HL-60/S4 treated with retinoic acid at 250 ng/mL for 4 days and 3 days (cell line): ENCODE measurements around the gene SNRPA1.

ENCODE experiments used
- in situ Hi-C: fragments of 300-500 bp; cut with MboI; formaldehyde crosslinking; loops from 2 replicates; pipeline ENCODE4 v1.7.0; 2022; ENCODE audit warnings: low sequenced_read_pairs

The SNRPA1 gene

DNA sequence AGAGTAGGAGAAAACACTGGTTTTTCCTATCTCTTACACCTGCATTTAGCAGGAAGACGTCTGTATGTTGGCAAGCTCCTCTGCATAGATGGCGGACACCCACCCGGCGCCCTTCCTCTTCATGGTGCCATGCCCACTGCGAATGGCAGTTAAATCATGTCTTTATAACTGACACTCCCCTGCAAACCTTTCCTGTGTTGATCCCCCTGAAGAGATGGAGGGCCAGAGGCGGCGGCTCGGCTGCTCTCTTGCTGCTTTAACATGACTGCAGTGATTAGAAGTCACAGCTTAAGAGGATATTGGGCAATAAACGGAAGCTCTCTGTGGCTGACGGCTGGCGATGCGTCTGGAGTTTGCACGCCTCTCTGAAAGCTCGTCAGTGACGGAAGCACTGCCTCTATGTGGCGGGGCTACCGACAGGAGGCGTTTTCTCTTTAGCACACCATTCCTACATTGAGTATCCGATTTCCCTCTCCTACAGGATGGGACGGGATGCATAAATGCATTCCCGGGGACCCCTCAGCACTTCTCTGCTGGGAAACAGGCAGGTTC is 25.5 kb upstream of the SNRPA1 start:
- in situ Hi-C loops = no loop called here

DNA sequence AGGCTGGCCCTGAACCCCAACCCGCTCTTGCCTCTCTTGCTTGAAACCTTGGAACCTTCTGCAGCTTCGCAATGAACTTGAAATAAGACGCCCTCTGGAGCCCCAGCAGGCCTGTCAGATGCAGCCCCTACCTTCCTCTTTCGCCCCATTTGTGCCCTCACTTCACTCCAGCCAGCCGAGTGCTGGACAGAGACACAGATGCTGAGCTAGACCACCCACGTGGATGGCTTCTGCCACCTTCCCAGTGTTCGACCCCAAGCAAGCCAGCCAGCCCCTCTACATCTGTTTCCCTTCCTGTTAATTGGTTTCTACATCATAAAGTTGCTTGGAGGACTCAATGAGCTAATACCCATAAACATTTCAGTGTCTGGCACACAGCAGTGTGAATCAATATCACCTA is 23.8 kb upstream of the SNRPA1 start:
- in situ Hi-C loops = no loop called here

DNA sequence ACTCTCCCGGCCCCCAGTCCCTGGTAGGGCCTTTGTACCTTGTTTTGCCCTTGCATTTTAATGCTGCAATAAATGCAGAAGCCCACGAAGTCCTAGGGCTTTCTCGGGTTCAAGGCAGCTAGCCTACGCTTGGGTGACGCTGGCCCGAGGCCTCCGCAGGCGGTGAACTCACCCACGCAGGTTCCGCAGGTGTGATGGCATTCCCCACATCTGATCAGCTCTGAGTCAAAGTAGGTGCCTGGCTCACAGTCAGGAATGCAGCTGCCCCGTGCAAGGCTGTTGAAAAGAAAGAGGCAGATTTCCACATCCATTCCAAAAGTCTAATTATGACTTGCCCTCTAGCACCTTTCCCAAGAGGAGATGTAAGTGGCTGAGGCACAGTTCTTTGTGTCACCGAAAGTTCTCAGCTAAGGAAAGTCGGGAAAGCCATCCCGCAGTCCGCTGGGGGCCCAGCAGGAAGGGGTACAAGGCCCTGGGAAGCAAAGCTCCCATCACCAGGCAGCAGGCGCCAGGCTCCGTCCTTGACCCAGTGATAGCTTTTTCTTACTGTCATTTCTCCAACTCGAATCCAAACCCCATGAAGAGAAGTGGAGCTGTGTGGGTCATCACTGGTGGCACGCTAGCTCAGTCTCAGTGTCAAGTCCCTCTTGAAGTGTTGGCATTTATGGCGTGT is 23.2 kb upstream of the SNRPA1 start:
- in situ Hi-C loops = no loop called here

DNA sequence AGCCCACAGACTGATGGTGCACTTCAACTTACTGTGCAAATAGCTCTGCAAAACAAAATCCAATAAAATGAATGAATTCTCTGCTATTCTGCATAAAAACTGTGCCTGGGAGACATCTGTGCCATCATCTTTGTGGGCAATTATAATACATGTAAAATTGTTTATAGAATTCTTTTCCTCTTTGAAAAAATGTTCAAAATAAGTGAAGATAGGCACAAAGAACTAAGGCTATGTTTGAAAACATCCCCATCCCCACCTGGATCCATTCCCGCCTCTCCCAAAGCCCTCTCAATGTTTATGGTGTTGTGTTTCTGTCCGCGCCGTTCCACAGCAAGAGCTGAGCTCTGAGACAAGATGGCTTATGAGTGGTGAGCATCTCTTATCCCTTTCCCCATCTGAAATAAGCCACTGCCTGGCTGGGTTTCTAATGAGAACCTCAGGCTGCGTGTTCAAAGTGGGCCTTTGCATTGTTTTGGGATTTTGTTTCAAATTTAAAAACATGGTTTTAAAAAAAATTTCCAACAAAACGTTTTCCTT is 22.4 kb upstream of the SNRPA1 start:
- in situ Hi-C loops = no loop called here

DNA sequence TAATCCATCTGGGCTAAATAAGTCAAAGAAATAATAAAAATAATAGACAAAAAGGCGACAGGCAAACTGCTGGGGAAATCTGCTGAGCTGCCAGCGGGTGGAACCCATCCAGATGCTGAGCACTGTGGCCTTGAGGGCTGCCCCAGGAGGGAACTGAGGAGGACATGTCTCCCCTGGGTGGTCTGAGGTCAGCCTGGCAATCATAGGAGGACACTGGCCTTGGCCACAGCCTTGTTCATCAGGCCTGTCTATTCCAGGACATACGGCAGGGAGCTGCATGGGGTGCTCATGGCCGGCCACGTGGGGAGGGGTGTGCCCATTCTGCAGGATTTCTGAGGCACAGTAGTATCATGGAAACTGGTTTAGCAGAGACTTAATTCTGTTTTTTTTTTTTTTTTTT is 21.5 kb upstream of the SNRPA1 start:
- in situ Hi-C loops = no loop called here

DNA sequence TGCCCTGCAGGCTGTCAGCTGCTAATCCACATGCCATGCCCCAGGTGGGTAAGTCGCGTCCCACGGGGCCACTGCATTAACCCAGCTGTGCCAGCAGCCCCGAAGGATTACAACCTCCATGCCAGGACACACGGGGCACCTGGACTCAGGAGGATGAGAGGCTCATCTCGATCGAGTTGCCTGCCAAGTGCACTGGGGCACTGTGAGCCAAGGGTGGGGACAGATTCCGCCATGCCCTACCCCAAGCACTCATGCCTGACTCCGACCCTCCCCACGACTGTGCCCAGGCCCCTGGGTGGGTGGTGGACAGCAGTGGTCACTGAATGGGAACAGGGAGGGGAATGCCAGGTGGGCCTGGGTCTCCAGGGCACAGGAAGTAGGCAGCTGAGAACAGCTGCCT is 20.7 kb upstream of the SNRPA1 start:
- in situ Hi-C loops = no loop called here

DNA sequence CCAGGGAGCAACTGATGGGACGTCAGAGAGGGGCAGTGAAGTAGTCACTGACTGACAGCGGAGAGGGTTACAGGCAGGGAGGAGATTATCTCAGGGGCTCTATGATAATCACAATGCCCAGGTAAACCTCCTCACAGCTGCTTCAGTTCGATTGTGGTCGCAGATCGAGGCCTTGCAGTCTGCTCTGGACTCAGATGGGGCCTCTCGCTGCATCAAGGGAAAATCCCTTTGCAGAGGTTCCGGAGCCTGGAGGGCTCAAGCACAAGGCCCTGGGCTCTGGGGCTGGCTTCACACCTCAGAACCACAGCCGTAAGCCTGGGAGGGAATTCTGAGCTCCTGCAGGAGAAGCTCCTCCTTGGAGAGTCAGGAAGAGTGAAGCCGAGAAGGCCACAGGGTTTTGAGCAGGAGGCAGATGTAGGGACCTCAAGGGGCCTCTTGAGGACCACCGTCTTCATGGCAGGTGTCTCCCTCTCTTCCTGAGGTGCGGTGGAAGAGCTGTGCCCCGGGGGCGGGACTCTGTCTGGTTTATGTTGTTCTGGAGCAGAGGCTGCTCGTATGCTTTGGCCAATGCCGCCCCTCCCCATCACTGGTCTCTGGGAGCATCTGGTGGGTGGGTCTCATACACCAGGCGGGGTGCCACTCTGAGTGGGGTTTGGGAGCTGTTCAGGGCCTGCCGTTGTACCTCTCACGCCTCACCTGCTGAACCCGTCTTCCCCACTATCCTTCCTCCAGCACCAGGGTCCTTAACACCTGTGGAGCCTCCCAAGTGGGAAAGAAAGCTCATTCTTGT is 19.5 kb upstream of the SNRPA1 start:
- in situ Hi-C loops = no loop called here

DNA sequence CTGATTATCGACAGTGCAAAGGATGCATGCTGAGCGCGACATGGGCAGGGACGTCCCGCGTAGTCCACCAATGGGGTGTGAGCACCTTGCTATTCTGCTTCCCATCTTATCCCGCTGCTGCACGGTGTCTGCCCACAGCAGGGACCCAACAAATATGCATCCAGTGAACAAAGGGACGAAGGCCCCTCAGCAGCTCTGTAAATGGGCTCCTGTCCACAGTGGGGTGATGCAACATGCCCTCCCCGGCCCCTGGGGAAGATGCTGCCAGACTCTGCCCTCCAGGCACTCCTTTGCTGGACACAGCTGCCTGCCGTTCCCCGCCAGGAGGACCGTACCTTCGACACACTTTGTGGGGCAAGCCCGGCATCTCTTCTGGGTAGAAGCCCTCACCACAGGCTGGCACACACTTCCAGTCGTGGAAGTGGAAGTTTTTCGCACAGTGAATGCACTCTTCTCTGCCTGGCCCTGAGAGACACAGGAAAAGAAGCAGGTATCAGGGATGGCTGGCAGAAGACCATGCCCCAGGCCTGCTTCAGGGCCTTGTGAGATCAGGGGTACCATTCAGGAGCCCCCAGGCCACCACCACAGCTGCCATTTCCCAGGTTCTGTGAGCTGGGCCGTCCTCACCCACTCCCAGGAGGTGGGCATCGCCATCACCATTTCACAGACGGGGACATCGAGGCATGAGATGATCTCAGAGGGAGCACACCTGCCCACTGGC is 18.2 kb upstream of the SNRPA1 start:
- in situ Hi-C loops = no loop called here

DNA sequence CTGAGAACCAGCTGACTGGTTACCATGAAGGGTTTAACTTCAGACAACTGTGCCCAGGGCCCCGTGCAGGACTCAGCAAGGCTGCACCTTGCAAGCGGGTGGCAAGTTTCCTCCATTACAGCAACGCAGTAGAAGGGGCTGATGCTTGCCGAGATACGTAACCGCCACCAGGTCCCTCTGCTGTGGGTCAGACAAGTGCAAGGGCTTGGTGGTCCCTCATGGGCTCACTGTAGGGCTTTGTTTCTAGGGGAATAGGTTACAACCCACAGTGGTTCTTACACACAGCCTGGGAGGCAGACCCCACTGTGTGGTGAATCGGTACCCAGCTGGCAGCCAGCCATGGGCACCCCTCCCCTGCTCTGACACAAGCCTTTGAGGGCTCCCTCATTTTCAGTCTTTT is 15.5 kb upstream of the SNRPA1 start:
- in situ Hi-C loops = no loop called here

DNA sequence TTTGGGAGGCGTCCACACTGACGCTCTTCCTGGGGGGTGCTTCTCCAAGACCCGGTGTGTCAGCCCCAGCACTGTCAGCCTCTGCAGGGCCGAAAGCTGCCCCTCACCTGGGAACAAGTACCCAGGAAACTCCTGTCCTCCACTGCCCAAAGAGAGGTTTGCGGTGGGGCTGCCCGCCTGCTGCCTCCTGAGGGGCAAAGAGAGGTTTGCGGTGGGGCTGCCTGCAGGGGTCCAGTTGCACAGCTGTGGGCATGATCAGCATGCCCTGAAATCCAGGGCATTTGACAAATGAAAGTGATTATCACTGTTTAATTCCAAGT is 15.1 kb upstream of the SNRPA1 start:
- in situ Hi-C loops = no loop called here

DNA sequence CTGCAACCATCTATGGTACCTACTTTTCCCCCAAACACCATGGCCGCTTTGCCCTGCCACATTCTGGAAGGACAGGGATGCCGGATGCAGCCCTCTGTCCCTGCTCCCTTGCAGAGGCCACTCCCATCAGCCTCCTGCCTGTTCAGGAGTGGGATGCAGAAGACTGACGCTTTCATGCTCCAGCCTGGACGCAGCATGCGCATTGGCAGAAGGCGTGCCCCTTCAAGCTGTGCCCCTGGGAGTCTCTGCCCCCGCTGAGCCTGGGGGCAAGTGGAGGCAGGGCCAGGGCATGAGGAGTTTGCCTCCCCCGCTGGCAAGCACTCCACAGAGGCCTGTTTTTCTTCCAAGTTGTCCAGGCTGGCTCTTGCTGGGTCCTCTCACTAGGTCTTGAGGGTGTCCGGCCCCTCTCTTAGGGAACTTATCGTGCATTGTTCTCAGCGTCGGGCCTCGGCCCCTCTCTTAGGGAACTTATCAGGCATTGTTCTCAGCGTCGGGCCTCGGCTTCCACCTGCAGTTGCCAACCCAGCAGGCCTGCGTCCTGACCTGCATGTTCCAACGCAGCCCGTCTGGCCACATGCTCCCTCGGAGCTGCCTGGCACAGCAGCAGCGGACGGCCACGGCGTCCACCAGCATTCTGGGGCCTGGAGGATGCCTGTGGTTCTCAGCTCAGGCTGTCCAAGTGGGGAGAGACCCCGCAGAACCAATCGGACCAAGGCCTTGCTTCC is 14.6 kb upstream of the SNRPA1 start:
- in situ Hi-C loops = no loop called here

DNA sequence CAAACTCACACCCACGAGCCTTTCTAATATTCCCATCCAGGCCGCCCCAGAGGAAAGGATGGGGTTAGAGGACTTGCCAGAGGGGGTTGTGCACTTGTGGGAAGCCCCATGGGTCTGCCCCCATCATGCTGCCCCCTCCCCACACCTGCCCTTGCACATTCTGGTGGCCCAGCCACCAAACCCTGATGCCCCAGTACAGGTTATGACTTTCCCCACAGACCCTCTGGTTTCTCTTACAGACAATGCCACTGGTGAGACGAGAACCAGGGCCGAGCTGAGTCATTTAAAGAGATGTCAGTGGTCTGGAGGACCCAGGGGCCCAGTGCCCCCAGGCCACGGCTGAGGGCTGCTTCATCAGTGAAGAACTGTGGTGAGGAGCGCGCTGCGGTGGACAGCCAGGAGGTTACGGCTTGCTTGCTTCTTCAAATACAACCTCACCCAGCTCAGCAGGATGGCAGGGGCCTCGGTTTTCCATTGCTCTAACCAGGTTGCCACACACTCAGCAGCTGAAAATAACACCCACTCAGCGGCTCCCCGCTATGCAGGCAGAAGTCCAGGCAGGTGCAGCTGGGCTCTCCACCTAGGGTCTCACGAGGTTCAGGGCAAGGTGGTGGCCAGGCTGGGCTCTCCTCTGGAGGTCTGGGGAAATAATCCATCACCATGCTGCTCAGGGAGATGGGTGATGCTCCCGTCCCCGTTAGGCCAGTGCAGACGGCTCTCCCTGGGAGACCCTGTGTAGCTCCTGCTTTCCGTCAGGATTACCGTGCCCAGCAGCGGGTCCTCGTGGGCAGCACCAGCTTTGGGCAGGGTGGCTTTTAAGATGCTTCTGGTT is 13.8 kb upstream of the SNRPA1 start:
- in situ Hi-C loops = no loop called here

DNA sequence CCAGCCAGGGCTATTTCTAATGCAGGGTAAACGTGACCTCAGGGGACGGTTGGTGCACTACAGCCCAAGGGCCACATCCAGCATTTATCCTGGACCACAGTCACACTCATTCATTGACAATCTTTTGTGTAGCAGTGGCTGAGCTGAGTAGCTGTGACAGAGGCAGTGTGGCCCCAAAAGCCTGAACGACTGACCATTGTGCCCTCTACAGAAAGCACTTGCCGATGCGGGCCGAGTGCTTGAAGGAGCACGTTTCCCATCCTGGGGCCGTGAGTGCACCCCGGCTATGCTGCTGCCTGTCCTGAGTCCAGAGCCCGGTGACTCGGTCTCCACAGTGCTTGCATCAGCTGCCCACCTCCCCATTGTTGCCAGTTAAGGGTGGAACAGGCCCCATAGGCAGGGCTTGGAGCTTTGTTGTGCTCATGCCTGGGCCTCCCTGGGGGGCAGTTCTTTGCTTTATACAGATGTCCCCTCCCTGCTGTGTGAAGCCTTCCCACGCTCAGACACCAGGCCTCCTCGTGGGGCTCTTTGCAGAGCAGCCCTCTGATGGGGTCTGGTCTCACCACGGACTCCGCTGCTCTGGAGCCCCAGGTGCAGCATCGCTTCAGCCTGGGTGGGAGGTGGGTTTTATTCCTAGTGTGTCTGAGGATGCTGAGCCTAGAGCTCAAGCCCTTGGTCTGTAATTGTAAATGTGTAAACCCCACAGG is 13.0 kb upstream of the SNRPA1 start:
- in situ Hi-C loops = no loop called here

DNA sequence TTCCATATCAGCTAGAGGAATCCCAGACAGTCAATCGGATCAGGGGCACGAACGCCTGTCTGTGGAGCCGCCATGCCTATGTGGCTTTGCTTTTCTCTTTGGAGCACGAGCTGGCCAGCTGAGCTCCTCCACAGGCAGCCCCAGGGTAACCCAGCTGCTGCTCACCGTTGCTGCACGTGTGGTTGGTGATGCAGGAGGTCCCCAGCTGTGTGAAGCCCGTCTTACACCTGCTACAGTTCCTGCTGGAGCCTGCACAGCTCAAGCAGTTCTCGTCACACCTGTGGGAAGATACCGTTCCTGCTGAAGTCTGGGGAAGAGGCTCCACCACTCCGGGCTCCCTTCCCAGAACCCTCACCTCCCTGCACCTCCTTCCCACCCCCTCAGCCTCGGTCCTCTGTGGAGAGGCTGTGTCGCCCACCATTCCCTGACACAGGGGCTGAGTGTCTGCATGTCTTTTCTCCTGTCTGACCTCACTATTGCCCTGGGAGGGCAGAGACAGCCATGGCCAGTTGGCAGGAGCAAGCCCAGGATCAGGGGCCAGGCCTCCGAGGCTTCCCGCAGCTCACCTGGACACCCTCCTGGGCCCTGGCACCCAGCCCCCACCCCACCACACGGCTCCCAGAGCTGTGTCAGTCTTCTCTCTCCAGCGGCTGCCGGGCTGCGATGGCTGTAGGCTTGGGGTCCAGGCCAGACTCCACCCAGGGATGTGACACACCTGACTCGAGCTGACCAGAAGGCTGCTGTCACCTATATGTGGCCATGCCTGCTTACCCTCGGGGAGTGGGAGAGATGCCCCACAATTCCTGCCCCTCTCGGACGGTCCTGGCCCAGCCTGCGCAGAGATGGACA is 12.2 kb upstream of the SNRPA1 start:
- in situ Hi-C loops = no loop called here

DNA sequence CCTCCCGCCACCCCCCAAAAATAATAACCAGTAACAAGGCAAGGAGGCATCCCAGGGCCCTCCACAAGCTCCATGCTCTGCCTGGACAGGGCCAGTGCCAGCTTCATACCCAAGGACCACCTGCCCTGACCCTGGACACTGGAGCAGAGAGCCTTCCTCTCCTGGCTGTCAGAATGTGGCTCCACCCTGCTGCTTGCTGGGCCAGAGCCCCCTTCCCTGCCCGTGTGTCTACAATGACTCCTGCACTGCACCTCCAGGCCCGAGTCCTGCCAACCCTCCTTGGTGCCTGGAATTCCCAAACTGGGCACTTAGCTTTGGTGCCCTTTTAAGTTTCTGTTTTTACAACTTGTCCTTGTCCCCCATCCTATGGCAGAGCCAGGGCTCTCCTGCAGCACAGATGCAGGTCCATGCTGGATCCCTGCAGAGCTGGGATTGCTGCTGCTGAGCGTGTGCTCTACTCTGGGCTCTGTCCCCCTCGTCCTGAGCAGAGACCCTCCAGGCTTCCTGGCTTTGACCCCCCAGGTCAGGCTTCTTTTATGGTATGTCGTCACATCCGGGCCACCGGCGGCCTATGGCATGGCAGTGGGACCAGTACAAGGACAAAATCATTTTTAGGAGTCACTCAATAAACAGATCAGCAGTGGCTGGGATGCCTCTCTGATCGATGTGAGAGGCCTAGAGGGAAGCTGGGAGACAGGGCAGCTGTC is 11.4 kb upstream of the SNRPA1 start:
- in situ Hi-C loops = no loop called here

DNA sequence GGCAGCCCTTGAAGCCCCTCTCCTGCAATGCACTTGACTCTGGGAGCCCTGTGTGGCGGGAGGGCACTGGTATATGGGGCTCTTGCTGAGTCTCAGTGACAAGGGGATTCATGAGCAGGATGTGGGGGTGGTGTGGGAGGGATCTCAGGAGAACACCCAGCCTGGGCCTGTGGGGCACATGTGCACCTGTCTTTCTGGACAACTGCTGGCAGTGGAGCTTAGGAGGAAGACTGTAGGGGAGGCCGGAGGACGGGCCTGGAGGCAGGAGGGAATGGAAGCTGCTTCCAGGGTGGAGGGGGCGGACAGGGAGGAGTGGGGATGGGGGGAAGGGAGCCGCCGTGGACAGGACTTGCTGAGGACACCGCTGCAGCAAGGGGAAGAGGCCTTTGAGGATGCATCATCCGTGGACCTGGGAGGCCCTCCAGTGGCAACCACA is 10.8 kb upstream of the SNRPA1 start:
- in situ Hi-C loops = no loop called here

DNA sequence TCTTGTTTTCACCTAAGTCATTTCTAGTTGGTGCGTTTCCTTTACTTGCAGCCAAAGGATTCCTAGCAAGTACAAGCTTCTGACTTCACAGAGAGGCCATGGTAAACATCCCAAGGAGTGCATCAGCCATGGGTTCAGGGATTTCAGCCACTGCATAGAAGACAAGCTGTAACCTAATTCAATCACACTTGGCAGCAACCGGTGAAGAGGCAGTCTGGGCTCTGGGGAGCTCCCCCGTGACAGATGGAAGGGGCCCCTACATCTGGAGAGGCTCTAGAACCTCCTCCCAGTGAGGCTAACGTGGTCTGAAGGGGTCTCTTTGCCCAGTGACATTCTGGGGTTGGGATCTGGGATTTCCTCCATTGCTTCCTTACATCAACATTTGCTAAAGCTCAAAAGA is 8.4 kb upstream of the SNRPA1 start:
- in situ Hi-C loops = no loop called here
